Endothelial cell of umbilical vein (primary cell): ENCODE measurements around the gene SEPTIN14. TPM values are rescaled to one million over a fixed set of nuclear protein-coding genes. Genes with fewer than 3 reads are reported as not detected.
"Not testable (repeated sequence)": the region's sequence is repeated elsewhere in the genome, so short reads cannot be mapped to it uniquely, and the experiment has no call there.

Source experiments
- BruUV-seq: library from RNA; stranded (reverse); fragments of 400-500 nt; replicated peaks from 2 replicates; lab custom pipeline; 2021; lab: Mats Ljungman, UMichigan
- CTCF ChIA-PET: fragments of 300-600, 350-600 bp; sonication (Branson Sonifier 250); formaldehyde crosslinking; loops from one replicate; lab custom pipeline; 2021; ENCODE audit warnings: antibody characterized with exemption, inconsistent platforms; lab: Charles Lee
- POLR2A ChIA-PET: fragments of 300-600, 350-600 bp; sonication (Branson Sonifier 250); formaldehyde crosslinking; loops from one replicate; lab custom pipeline; 2021; ENCODE audit warnings: antibody characterized with exemption, inconsistent platforms; lab: Charles Lee
- DNase-seq: peaks from one replicate; pipeline ENCODE4 v3.0.0-alpha.2; 2011; ENCODE audit warnings: low read depth, low spot score
- FAIRE-seq: peaks from 2 replicates; lab custom pipeline; 2011; peaks lifted over from hg19 to GRCh38; lab: Jason Lieb, UNC
- H2AFZ ChIP-seq: 2 replicates; pipeline ENCODE4 v1.6.0; 2012; ENCODE audit warnings: low read depth, low read length, control low read depth, inconsistent platforms
- H3K27ac ChIP-seq: 2 replicates; pipeline ENCODE4 v1.5.1; 2011; ENCODE audit warnings: low read depth, mild to moderate bottlenecking, control low read depth, low read length, moderate library complexity; ENCODE audit not compliant: insufficient read depth
- H3K27me3 ChIP-seq, 2 experiments: 2 replicates each; pipeline versions ENCODE4 v1.6.0 to v1.6.1; 2011; ENCODE audit warnings: low read length in 2 of 2, mixed read lengths in 1 of 2; ENCODE audit not compliant: control insufficient read depth in 2 of 2, insufficient read depth in 2 of 2
- H3K36me3 ChIP-seq, 2 experiments: 2 replicates in 1 of 2; 3 replicates in 1 of 2; pipeline ENCODE4 v1.5.1; 2011; ENCODE audit warnings: low read length in 2 of 2, mild to moderate bottlenecking in 1 of 2, moderate library complexity in 1 of 2; ENCODE audit not compliant: control insufficient read depth in 2 of 2, insufficient read depth in 2 of 2; ENCODE audit errors: extremely low read depth in 1 of 2
- H3K4me1 ChIP-seq: 3 replicates; pipeline ENCODE4 v1.5.1; 2011; ENCODE audit warnings: mild to moderate bottlenecking, low read length; ENCODE audit not compliant: control insufficient read depth, insufficient read depth; ENCODE audit errors: extremely low read depth
- H3K4me2 ChIP-seq: 2 replicates; pipeline ENCODE4 v1.6.1; 2011; ENCODE audit warnings: low read length, control low read depth, mixed read lengths; ENCODE audit not compliant: insufficient read depth
- H3K4me3 ChIP-seq, 3 experiments: fragments of 200-600 bp in 1 of 3; sonication (generic), shearing (Covaris generic) in 1 of 3; replicated peaks in 1 of 3; 2 replicates each; pipeline ENCODE4 v1.5.1; 2011 to 2016; ENCODE audit warnings: control low read depth in 3 of 3, low read length in 3 of 3, mild to moderate bottlenecking in 2 of 3, inconsistent platforms in 1 of 3, low read depth in 1 of 3, moderate library complexity in 1 of 3; ENCODE audit not compliant: insufficient read depth in 1 of 3
- H3K79me2 ChIP-seq: 2 replicates; pipeline ENCODE4 v1.6.0; 2012; ENCODE audit warnings: low read length, inconsistent platforms; ENCODE audit not compliant: control insufficient read depth, insufficient read depth
- H3K9ac ChIP-seq: replicated peaks from 2 replicates; pipeline ENCODE3; 2011; ENCODE audit warnings: low read length, control low read depth; ENCODE audit not compliant: insufficient read depth; ENCODE audit errors: extremely low read depth
- H3K9me1 ChIP-seq: replicated peaks from 3 replicates; pipeline ENCODE4 v1.6.0; 2011; ENCODE audit warnings: mild to moderate bottlenecking, low read length; ENCODE audit not compliant: control insufficient read depth, insufficient read depth; ENCODE audit errors: extremely low read depth
- H3K9me3 ChIP-seq: replicated peaks from 2 replicates; pipeline ENCODE4 v1.5.1; 2012; ENCODE audit warnings: low read length, inconsistent platforms; ENCODE audit not compliant: control insufficient read depth, insufficient read depth
- H4K20me1 ChIP-seq: replicated peaks from 2 replicates; pipeline ENCODE3; 2011; ENCODE audit warnings: mild to moderate bottlenecking, low read length; ENCODE audit not compliant: control insufficient read depth, insufficient read depth; ENCODE audit errors: extremely low read depth
- CTCF ChIP-seq, 2 donors: IDR thresholded peaks; 1 replicate in 1 of 2; 2 replicates in 1 of 2; pipeline ENCODE4 v1.5.1; 2011; ENCODE audit warnings: low read length in 2 of 2, mild to moderate bottlenecking in 2 of 2, moderate library complexity in 2 of 2, control low read depth in 1 of 2, inconsistent platforms in 1 of 2, low read depth in 1 of 2; ENCODE audit not compliant: insufficient read depth in 1 of 2; ENCODE audit errors: extremely low read depth in 1 of 2
- EZH2 ChIP-seq: IDR thresholded peaks from 2 replicates; pipeline ENCODE4 v1.6.1; 2012; ENCODE audit warnings: borderline replicate concordance, low read depth, mild to moderate bottlenecking, moderate library complexity, low read length, inconsistent platforms; ENCODE audit not compliant: severe bottlenecking
- GATA2 ChIP-seq: IDR thresholded peaks from 2 replicates; pipeline ENCODE4 v1.7.0; 2011; ENCODE audit warnings: low read depth, mild to moderate bottlenecking, moderate library complexity, mixed read lengths, low read length; ENCODE audit not compliant: insufficient read length, insufficient read depth
- JUN ChIP-seq: IDR thresholded peaks from 2 replicates; pipeline ENCODE4 v1.6.1; 2011; ENCODE audit warnings: borderline replicate concordance, low read depth; ENCODE audit not compliant: insufficient read length, insufficient read depth
- MAX ChIP-seq: IDR thresholded peaks from 2 replicates; pipeline ENCODE4 v1.6.1; 2011; ENCODE audit not compliant: insufficient read depth, insufficient read length
- POLR2A ChIP-seq: IDR thresholded peaks from 2 replicates; pipeline ENCODE4 v1.6.1; 2012; ENCODE audit warnings: low read depth, mild to moderate bottlenecking, control low read depth, low read length
- POLR2AphosphoS5 ChIP-seq: IDR thresholded peaks from 2 replicates; pipeline ENCODE4 v1.6.1; 2012; ENCODE audit warnings: low read depth, mild to moderate bottlenecking, control low read depth, low read length, moderate library complexity; ENCODE audit not compliant: insufficient read depth
- dilution Hi-C: fragments of 300-500 bp; cut with MboI; formaldehyde crosslinking; loops from one replicate; pipeline ENCODE4 v1.15.0; 2019; ENCODE audit warnings: low sequenced_read_pairs; ENCODE audit not compliant: extremely low pct_ligation_motif_present
- intact Hi-C: fragments of 100-400 bp; cut with micrococcal nuclease; formaldehyde crosslinking; loops from one replicate; pipeline ENCODE4 v1.10.0; 2022
- polyA plus RNA-seq, 4 experiments: library from polyadenylated mRNA; depleted of rRNA in 3 of 4; stranded (reverse) in 3 of 4; unstranded in 1 of 4; fragments of >200 nt; gene quantifications; 2 replicates each; pipeline versions ENCODE4 v1.2.1 to v1.2.3, GENCODE V29; 2011 to 2012; ENCODE audit warnings: missing spikeins in 1 of 4
- total RNA-seq: library from RNA; stranded (reverse); gene quantifications from 2 replicates; pipeline ENCODE4 v1.2.3, GENCODE V29; 2021

SEPTIN14 gene
- total and polyA plus RNA-seq, 2 donors (not counting 3 experiments of a cell fraction or from before 2014, with no cell fraction given) = not detected

GRCh38 chr7:55871932-55872485 is 9.5 kb upstream of the SEPTIN14 start:
- DNase-seq (no peak), FAIRE-seq (no peak)
- no peak overlapping the region for H3K4me2 ChIP-seq
- no peaks in the 10 kb centered on the region for H3K4me1 ChIP-seq
- no peak overlapping the region for H2AFZ ChIP-seq
- H3K9me3 ChIP-seq = no peaks in the 10 kb centered on the region
- no peaks in the 10 kb centered on the region for H4K20me1 ChIP-seq
- TF ChIP-seq POLR2AphosphoS5 = no peak
- TF ChIP-seq JUN = no peak
- no peak for TF ChIP-seq CTCF (IDR thresholded peaks at IDR 0.05; ENCODE audit: extremely low read depth in 1 of 2, insufficient read depth in 1 of 2, low read depth in 1 of 2, low read length in 2 of 2)
- no peak for TF ChIP-seq MAX
- no peak for TF ChIP-seq POLR2A
- TF ChIP-seq GATA2 = no peak
- no peak for TF ChIP-seq EZH2
- ChIA-PET POLR2A (no interaction called here), CTCF (no interaction called here)
- no peaks in the 10 kb centered on the region for H3K9me1 ChIP-seq
- BruUV-seq = no TSS peak
- no peaks in the 10 kb centered on the region for H3K79me2 ChIP-seq
- dilution Hi-C loops = no loop called here
- intact Hi-C loops = no loop called here
- no peak overlapping the region for H3K27ac ChIP-seq
- H3K36me3 ChIP-seq = no peaks in the 10 kb centered on the region
- no peak overlapping the region for H3K4me3 ChIP-seq
- H3K9ac ChIP-seq = no peak overlapping the region
- no peaks in the 10 kb centered on the region for H3K27me3 ChIP-seq

GRCh38 chr7:55868989-55869388 is 6.4 kb upstream of the SEPTIN14 start:
- BruUV-seq, H3K27ac ChIP-seq, dilution Hi-C loops: not testable (repeated sequence)

GRCh38 chr7:55845164-55845563 is 17.4 kb downstream of the SEPTIN14 start:
- H3K9me3 ChIP-seq, H3K27me3 ChIP-seq, H3K27ac ChIP-seq, FAIRE-seq, BruUV-seq, CTCF ChIA-PET, H3K36me3 ChIP-seq, H4K20me1 ChIP-seq, DNase-seq, H3K4me1 ChIP-seq, POLR2A ChIA-PET, H3K4me2 ChIP-seq, H3K9ac ChIP-seq, H3K79me2 ChIP-seq, intact Hi-C loops, dilution Hi-C loops, H3K9me1 ChIP-seq, H2AFZ ChIP-seq, H3K4me3 ChIP-seq: not testable (repeated sequence)

More at GRCh38 chr7:55868989-55869388, 6.4 kb upstream of the SEPTIN14 start:
- H3K79me2 ChIP-seq, H3K4me1 ChIP-seq, intact Hi-C loops, H3K9me1 ChIP-seq, H3K27me3 ChIP-seq, DNase-seq, H3K4me2 ChIP-seq, H3K36me3 ChIP-seq, H4K20me1 ChIP-seq, H3K9me3 ChIP-seq, H3K9ac ChIP-seq, CTCF ChIA-PET, H3K4me3 ChIP-seq, H2AFZ ChIP-seq, FAIRE-seq, POLR2A ChIA-PET: not testable (repeated sequence)
